Fibroblast of skin of scalp (primary cell): Measurements from ENCODE around the gene HOXB3.

Experiments
- DNase-seq: peaks from one replicate; pipeline ENCODE4 v3.0.0-alpha.2; 2013

The HOXB3 gene

GRCh38 chr17:48568499-48569239, 21.4 kb downstream of the HOXB3 start:
- DNase-seq, result no peak

GRCh38 chr17:48567646-48568354, 22.2 kb downstream of the HOXB3 start:
- no peak for DNase-seq

GRCh38 chr17:48567209-48567608, 22.8 kb downstream of the HOXB3 start:
- DNase-seq, result no peak

DNA sequence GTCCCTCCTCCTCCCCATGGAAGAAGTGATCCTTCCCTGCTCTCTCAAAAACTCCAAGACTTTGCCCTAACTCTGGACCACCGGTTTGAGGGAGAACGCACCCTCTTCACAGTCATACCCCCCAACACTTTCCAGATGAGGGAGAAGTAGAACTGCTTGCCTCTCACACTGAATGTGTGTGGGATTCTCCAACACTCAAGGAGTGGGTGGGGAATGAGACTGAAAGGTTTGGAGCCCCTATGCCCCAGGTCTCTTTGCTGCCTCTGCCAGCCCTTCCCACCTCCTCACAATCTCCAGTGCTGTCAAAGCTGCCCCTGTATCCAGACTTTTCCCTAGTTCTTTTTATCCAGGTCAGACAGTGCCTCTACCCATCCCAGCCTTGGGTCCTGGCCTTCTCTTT, 23.3 kb downstream of the HOXB3 start:
- DNase-seq, result no peak

- DNase-seq, result no peak
These were observed 23.9 kb downstream of the HOXB3 start for GRCh38 chr17:48565925-48566710.

DNA sequence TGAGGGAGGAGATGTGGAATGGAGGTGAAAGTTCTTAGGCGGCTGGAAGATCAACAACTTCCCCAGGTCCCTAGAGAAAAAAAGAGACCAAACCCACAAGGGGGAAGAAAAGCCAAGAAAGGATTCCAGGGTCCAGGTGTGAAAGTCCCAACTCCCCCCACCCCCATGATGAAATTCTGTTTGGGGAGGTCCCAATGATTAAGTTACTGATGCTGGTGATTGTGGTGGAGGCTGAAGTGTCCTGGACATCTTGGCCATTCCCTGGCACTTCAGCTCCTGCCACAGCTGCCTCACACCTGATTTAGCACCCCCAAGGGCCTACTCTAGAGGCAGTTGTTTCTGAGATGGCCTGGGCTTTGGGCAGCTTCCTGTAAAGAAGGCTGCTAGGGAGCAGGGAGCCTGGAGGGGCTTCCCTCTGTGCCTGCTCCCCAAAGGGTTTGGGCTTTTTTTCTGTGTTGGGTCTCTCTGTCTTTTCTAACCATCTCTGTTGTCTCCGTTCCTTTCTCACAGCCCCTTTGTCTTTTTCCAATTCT, 25.0 kb downstream of the HOXB3 start:
- no peak for DNase-seq

DNA sequence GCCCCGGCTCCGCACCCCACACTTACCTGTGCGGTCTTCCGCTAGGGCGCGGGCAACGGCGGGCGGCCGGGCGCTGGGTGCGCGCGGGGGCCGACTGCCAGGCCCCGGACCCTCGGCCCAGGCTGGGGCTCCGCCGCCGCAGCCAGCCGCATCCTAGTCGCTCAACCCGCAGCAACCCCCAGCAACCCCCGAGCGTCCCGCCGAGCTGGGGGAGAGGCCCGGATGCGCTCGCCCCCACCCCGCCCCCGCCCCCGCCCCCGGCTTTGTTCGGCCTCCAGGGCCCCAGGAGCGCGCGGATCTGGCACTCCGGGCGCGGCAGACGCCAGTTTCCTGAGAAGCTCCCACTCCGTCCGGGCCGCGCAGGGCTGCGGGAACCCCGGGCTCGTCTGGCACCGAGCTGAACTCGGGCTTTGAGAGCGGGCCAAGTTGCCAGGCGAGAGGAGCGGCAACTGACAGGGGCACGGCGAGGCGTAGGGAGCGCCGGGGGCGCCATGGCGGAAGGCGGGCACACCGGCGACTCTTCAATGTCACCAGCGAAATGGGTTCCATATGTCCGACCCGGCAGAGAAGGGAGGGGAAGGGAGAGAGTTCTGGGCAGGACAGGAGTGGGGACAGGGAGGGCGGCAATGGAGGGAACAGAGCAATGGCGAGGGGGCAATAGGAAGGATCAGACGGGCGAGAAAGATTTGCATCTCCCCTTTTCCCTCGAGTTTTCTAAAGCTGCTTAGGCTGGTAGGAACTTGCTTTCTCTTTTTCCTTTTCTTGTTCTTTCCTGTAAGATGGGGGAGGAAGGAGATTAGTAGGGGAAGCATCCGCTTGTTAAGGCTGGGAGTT, 25.6 kb downstream of the HOXB3 start:
- peak; percentile 53 for DNase-seq

GRCh38 chr17:48563867-48564187, 26.2 kb downstream of the HOXB3 start:
- DNase-seq, result no peak

- DNase-seq, result no peak
These were observed 26.6 kb downstream of the HOXB3 start for GRCh38 chr17:48563385-48563838.

GRCh38 chr17:48562934-48563333, 27.1 kb downstream of the HOXB3 start:
- no peak for DNase-seq

DNA sequence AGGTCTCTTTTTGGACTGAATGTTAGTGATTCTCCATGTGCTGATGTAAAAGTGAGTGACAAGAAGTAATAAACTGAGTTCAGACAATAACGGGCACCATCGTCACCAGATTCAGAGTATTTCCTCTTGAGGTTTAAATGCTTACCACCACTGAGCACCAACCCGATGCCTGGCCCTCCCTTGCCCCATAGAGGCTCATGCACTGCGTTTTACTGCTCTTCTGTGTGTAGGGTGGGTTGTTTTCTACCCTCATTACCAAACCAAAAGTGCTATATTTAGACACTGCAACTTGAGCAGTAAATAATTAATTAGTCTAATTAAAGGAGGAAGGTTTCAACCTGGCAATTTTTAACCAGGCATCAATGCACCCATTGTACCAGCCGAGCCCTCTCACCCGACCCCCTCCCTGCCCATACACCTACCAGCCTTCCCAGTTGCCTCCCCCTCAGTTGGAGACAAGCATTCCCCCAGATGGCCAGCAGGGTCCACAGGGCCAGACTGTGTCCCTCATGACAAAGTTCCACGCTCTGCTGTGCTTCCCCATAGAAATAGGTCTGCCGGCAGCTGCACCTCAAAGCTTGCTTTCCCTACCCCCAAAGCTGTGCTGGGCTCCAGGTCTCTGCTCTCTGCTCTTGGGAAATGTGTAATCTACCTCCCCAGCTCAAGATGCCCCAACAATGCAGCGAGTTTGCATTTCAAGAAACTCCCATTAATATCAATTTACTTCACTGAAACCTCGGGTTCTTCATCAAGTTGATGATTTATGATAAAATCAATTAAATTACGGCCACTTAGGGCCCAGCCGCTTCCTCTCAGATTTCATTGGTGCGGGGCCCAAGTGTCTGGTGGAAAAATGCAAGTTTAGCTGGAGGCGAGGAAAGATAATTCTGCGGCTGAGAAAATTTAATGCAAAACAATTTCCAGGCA, 27.9 kb downstream of the HOXB3 start:
- DNase-seq, result no peak

DNA sequence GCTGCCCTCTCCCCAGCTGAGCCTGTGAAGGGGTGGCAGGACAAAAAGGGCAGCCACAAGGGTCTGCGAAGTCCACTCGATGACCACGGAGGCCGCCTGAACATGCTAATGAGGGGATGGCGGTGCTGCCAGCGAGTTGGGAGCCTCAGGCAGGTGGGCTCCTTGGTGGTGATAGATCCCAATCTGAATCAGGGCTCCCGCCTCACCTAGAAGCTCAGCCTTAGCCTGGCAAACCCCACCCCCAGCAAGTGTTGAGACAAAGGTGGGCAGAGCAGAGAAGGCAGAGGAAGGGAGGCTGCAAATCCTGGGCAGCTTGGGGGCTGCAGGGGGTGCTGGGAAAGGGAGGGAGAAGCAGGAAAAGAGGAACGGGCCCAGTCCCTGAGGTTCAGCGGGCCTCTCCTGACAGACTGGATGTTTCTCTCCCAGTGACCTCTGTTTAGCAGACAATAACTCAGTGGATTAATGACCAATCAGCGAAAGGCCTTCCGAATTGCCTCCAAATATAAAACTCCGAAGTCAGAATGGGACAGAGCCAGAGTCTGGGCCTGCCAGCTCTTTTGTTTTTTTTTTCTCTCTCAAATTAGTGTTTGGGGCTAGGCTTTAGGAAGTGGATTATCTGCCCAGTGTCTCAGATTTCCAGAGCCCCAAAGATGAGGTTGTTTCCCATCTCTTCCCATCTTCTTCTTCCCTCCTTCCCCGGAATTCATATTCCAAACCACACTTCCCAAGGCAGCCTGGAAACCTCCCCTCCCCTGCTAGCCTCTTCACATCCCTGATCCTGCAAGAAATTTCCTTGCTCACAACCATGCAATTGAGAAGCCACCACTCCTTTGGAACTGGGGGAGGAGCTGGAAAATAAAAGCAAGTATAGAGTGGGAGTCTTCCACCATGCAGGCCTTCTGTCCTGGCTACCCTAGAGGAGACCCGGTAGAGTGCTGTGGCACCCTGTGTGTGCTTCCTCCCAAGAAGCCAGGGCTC, 29.9 kb downstream of the HOXB3 start:
- no peak for DNase-seq

DNA sequence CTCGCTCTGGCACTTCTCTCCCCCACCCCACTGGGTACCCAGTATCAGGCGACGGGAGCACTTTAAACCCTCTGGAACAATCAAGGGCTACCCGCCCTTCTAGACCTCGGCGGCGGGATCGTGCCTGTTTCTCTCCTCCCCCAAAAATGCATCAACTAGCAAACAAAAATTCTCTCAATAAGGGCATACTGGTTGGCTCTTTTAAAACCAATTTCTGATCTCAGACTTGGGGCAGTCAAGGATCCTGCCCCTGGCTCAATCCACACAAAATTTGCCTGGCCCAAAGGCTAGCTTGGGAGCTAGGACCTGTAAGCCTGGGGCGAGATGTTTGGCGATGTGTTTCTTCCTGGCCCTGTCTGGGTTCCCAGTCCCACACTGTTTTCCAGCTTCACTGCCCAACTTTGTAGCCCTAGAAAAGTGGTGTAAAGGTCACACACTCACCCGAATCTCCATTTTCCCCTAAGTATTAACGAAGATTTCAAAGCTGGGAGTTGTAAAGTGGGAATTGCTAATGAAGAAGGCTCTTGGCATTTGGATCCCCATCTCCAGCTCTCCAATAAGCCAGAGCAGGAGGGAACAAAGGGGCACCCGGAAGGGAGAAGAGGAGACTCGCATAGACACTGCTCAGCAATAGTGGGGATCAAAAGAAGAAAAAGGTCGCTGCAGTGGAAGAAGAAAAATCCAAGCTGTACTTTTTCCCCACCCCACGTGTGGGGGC, 30.8 kb downstream of the HOXB3 start:
- no peak for DNase-seq

- no peak for DNase-seq
These were observed 31.3 kb downstream of the HOXB3 start for GRCh38 chr17:48558831-48559121.

GRCh38 chr17:48558057-48558830, 31.8 kb downstream of the HOXB3 start:
- no peak for DNase-seq

DNA sequence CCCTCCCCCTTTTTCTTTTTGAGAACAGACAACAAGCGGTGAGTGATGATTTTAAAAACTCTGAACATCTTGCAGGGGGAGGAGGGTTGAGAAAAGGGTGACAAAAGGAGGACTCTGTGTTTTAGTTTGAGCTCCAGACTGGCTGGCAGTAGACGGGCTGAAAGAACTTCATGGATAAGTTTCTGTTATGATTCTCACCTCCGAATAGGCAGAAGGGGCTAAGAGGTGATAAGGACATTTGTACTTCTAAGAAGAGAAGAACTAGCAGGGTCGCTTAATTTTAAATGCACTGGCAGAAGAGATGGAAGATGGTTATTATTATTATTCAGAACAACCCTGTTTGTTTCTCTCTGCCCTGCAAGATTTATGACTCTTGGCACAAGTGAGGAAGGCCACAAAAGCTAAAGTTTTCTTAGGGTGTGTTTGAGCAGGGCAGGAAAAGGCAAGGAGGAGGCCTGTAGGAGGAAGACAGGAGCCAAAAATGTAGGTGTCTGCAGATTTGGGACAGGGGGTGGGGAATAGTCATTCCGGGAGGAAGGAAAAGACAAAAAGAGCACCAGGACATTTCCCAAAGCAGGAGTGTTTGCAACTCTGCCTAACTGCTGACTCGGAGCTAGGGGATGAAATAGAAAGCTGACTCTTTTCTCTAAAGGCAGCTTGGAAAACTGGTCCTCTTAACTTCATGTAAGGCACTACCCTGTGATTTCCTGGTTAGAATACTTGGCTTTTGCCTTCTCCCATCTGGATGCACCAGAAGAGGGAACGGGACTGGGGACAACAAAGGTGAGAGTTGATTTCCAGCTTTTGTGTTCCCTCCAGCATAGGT, 33.3 kb downstream of the HOXB3 start:
- DNase-seq, result no peak

DNA sequence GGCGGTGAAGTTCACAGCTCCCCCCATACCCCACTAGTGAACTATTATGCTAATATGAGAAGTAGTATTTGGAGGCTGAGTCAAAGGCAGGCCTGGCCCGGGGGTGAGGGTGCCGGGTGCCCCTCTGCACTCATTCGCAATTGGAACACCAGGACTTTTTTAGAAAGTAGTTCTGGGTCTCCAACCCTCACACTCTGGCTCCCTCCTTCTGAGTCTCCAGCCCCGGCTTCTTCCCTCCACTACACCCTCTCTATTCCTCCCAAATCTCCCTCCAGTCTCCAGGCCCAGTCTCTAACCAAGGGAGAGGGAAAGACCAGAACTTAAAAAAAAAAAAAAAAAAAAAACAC, 33.8 kb downstream of the HOXB3 start:
- DNase-seq, result no peak
